GM13976 (cell line): ENCODE results near the gene PCSK6.

Experiments
- DNase-seq: peaks from one replicate; pipeline ENCODE4 v3.0.0; 2012; ENCODE audit warnings: low spot score
- in situ Hi-C: fragments of 300-500 bp; cut with MboI; formaldehyde crosslinking; loops from one replicate; pipeline ENCODE4 v1.12.0; 2022; ENCODE audit warnings: low sequenced_read_pairs, mixed read lengths, inconsistent platforms; ENCODE audit not compliant: unreplicated experiment
- TF ChIP-seq, protein P1 (sequence below): IDR thresholded peaks from 2 replicates; pipeline ENCODE4 v1.5.1; 2012; ENCODE audit warnings: borderline replicate concordance, mild to moderate bottlenecking; ENCODE audit not compliant: insufficient read depth; ENCODE audit errors: extremely low read depth, missing control alignments, control extremely low read depth

Gene PCSK6

GRCh38 chr15:101366853-101367252 is 122.7 kb downstream of the PCSK6 start:
- in situ Hi-C loops, result no loop called here
- no peak for DNase-seq
- TF ChIP-seq, protein P1, sequence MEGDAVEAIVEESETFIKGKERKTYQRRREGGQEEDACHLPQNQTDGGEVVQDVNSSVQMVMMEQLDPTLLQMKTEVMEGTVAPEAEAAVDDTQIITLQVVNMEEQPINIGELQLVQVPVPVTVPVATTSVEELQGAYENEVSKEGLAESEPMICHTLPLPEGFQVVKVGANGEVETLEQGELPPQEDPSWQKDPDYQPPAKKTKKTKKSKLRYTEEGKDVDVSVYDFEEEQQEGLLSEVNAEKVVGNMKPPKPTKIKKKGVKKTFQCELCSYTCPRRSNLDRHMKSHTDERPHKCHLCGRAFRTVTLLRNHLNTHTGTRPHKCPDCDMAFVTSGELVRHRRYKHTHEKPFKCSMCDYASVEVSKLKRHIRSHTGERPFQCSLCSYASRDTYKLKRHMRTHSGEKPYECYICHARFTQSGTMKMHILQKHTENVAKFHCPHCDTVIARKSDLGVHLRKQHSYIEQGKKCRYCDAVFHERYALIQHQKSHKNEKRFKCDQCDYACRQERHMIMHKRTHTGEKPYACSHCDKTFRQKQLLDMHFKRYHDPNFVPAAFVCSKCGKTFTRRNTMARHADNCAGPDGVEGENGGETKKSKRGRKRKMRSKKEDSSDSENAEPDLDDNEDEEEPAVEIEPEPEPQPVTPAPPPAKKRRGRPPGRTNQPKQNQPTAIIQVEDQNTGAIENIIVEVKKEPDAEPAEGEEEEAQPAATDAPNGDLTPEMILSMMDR, result no peak

- TF ChIP-seq, protein P1, result no peak
- in situ Hi-C loops, result no loop called here
These were observed 126.4 kb downstream of the PCSK6 start for GRCh38 chr15:101362986-101363566.

DNA sequence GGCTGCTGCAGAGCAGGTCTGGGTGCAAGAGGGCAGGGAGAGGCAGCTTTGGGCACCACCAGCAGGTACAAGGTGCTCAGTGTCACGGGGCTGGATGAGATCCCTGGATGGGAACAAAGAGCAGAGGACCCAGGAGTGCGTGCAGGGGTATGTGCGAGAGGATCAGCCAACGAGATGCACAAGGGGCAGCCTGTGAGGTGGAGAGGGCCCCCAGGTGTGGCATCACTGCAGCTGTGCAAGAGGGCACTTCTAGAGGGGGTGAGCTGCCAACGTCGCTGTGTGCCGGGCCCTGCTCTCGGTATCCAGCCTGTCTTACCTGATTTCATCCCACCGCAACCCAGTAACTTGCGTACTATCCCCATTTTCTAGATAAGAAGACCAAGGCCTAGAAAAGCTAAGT is 127.1 kb downstream of the PCSK6 start:
- TF ChIP-seq, protein P1, result no peak
- no peak for DNase-seq
- in situ Hi-C loops, result no loop called here

More at GRCh38 chr15:101362986-101363566, 126.4 kb downstream of the PCSK6 start:
- DNase-seq, result no peak

GRCh38 chr15:101361418-101361817 is 128.1 kb downstream of the PCSK6 start:
- no peak for DNase-seq
- TF ChIP-seq, protein P1, result no peak
- in situ Hi-C loops, result no loop called here

- TF ChIP-seq, protein P1, result no peak
- in situ Hi-C loops, result no loop called here
- no peak for DNase-seq
These were observed 130.1 kb downstream of the PCSK6 start for GRCh38 chr15:101359365-101359947.

GRCh38 chr15:101358895-101359294 is 130.6 kb downstream of the PCSK6 start:
- in situ Hi-C loops, result no loop called here
- DNase-seq, result no peak
- TF ChIP-seq, protein P1, result no peak
